Muscle of leg (tissue), 11 donors: ENCODE measurements around the gene CEP97. TPM values are rescaled to one million over a fixed set of nuclear protein-coding genes. Genes with fewer than 3 reads are reported as not detected.
"Not testable (repeated sequence)": the region's sequence is repeated elsewhere in the genome, so short reads cannot be mapped to it uniquely, and the experiment has no call there.

Experiments used
- DNase-seq: peaks from one replicate; pipeline ENCODE4 v3.0.0; 2013
- H3K27ac ChIP-seq: one replicate; pipeline ENCODE4 v1.5.1; 2013; ENCODE audit warnings: mild to moderate bottlenecking, low read length, control low read depth
- H3K27me3 ChIP-seq: one replicate; pipeline ENCODE4 v1.6.1; 2013; ENCODE audit warnings: low read length; ENCODE audit not compliant: control insufficient read depth, insufficient read depth
- H3K36me3 ChIP-seq: one replicate; pipeline ENCODE4 v1.6.1; 2013; ENCODE audit warnings: low read length; ENCODE audit not compliant: control insufficient read depth, insufficient read depth
- H3K4me1 ChIP-seq: one replicate; pipeline ENCODE4 v1.6.1; 2013; ENCODE audit warnings: low read length; ENCODE audit not compliant: control insufficient read depth, insufficient read depth
- H3K4me3 ChIP-seq: one replicate; pipeline ENCODE4 v1.5.1; 2013; ENCODE audit warnings: low read length, control low read depth
- H3K9me3 ChIP-seq: replicated peaks from 2 replicates; pipeline ENCODE4 v1.6.1; 2013; ENCODE audit warnings: low read depth, low read length; ENCODE audit not compliant: control insufficient read depth
- WGBS: methylation state at CpG from one replicate; pipeline ENCODE4 v1.1.5; 2013; ENCODE audit warnings: missing lambda C conversion rate; ENCODE audit not compliant: insufficient coverage; 5-methylcytosine and 5-hydroxymethylcytosine counted together
- polyA plus RNA-seq, 8 donors: library from polyadenylated mRNA; unstranded; fragments of 120-200 nt; gene quantifications; one replicate each; pipeline versions ENCODE4 v1.2.1 to v1.2.3, GENCODE V29; 2013; ENCODE audit warnings: inconsistent platforms in 1 of 8, low replicate concordance in 1 of 8; ENCODE audit not compliant: insufficient read length in 8 of 8, insufficient read depth in 1 of 8
- total RNA-seq: library from RNA; stranded (reverse); fragments of 120-200 nt; gene quantifications from one replicate; pipeline ENCODE4 v1.2.4, GENCODE V29; 2013

CEP97 gene
- total and polyA plus RNA-seq, 9 donors: 6.9 to 17.8 (median 10.9) TPM

DNA sequence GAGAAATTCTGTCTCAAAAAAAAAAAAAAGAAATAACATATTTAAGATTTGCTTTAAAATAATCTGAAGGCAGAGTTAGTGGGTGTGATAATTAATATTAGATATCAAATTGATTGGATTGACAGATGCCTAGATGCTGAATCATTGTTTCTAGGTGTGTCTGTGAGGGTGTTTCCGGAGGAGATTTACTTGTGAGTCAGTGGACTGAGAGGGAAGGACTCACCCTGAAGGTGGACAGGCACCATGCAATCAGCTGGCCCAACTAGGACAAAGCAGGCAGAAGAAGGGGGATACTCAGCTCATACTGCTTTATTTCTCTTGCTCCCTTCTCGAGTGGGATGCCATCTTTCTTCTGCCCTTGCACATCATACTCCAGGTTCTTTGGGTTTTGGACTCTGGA lies 21.2 kb upstream of the CEP97 start:
- no peaks in the 10 kb centered on the region for H3K36me3 ChIP-seq

DNA sequence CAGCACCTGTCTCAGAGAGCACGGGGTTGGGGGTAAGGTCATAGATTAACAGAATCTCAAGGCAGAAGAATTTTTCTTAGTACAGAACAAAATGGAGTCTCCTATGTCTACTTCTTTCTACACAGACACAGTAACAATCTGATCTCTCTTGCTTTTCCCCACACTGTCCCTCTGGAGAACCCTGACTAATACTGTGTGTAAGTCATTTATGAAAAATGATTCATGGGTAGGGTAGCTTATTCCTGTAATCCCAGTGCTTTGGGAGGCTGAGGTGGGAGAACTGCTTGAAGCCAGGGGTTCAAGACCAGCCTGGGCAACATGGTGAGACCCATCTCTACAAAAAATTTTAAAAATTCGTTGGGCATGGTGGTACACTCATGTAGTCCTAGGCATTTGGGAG lies 19.8 kb upstream of the CEP97 start:
- DNase-seq, H3K9me3 ChIP-seq, H3K4me1 ChIP-seq, H3K4me3 ChIP-seq, H3K36me3 ChIP-seq, H3K27ac ChIP-seq, H3K27me3 ChIP-seq: not testable (repeated sequence)
- 40% methylated on average over 2 of the region's 2 CpGs for WGBS

More for the DNA sequence above, 21.2 kb upstream of the CEP97 start:
- Histone ChIP-seq H3K9me3 (no peaks in the 10 kb centered on the region), H3K4me1 (no peaks in the 10 kb centered on the region), H3K4me3 (no peak overlapping the region), H3K27me3 (no peaks in the 10 kb centered on the region), H3K27ac (no peak overlapping the region)
- DNase-seq: no peak
- WGBS: 80% methylated on average over 1 of the region's 2 CpGs

DNA sequence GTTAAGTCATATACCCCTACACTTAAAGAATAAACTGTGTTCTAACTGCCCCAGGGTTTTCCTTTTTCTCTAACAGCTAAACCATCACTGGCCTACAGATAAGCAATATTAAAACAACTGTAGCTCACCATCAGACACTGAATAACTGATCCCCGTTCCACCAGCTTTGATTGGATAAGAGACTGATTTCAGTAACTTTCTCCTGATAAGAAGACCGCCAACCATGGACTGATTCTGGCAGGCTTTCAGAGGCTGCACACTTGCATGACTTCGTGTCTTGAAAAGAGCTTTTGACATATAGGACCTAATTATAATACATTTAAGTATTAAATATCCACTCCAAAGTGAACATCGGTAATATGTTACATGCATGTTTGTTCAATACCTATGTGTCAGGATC lies 15.3 kb upstream of the CEP97 start:
- Histone ChIP-seq H3K4me3 (no peak overlapping the region), H3K27ac (no peak overlapping the region), H3K9me3 (no peaks in the 10 kb centered on the region), H3K4me1 (no peaks in the 10 kb centered on the region), H3K27me3 (no peaks in the 10 kb centered on the region), H3K36me3 (no peaks in the 10 kb centered on the region)
- WGBS: no CpG with 5 or more reads among the region's 4 CpGs
- no peak for DNase-seq

DNA sequence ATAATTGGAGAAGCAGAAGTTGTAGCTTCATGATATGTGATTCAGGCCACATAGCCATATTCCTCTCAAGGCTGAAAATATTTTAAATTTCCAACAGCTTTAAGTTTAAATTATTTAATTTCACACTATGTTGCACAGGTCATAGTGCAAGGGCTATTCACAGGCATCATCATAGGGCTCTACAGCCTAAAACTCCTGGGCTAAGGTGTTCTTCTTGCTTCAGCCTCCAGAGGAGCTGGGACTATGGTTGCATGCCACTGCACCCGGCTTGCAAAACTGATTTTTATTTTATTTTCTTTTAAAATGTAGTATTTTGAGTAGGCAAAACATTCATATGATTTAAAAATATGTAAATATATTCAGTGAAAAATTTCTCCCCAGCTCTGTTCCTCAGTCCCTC lies 6.0 kb upstream of the CEP97 start:
- no peaks in the 10 kb centered on the region for H3K36me3 ChIP-seq
- H3K4me1 ChIP-seq: peaks cover 5% of the 10 kb centered on the region
- H3K4me3 ChIP-seq: no peak overlapping the region
- no peak for DNase-seq
- H3K9me3 ChIP-seq: no peaks in the 10 kb centered on the region
- no peak overlapping the region for H3K27ac ChIP-seq
- H3K27me3 ChIP-seq: no peaks in the 10 kb centered on the region
- WGBS: no CpG with 5 or more reads among the region's 1 CpG

DNA sequence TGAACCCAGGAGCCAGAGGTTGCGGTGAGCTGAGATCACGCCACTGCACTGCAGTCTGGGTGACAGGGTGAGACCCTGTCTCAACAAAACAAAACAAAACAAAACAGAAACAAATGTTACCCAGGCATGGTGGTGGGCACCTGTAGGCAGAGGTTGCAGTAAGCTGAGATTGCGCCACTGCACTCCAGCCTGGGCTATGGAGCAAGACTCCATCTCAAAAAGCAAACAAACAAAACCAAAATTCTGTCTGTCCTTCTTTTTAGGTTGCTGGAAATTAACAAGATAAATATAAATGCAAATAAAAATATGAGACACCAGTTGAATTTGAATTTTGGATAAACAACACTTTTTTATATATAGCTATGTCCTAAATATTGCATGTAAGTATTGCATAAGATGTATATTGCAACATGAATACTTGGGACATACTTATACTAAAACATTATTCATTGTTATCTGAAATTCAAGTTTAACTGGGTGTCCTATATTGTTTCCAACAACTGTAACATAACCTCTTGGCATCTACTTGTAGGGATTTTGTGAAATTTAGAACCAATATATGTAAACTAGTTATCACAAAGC lies 4.7 kb upstream of the CEP97 start:
- H3K4me1 ChIP-seq: peaks cover 7% of the 10 kb centered on the region
- H3K27me3 ChIP-seq: no peaks in the 10 kb centered on the region
- no peak overlapping the region for H3K27ac ChIP-seq
- DNase-seq: no peak
- no peaks in the 10 kb centered on the region for H3K9me3 ChIP-seq
- no CpG with 5 or more reads among the region's 3 CpGs for WGBS
- H3K36me3 ChIP-seq: no peaks in the 10 kb centered on the region
- no peak overlapping the region for H3K4me3 ChIP-seq

DNA sequence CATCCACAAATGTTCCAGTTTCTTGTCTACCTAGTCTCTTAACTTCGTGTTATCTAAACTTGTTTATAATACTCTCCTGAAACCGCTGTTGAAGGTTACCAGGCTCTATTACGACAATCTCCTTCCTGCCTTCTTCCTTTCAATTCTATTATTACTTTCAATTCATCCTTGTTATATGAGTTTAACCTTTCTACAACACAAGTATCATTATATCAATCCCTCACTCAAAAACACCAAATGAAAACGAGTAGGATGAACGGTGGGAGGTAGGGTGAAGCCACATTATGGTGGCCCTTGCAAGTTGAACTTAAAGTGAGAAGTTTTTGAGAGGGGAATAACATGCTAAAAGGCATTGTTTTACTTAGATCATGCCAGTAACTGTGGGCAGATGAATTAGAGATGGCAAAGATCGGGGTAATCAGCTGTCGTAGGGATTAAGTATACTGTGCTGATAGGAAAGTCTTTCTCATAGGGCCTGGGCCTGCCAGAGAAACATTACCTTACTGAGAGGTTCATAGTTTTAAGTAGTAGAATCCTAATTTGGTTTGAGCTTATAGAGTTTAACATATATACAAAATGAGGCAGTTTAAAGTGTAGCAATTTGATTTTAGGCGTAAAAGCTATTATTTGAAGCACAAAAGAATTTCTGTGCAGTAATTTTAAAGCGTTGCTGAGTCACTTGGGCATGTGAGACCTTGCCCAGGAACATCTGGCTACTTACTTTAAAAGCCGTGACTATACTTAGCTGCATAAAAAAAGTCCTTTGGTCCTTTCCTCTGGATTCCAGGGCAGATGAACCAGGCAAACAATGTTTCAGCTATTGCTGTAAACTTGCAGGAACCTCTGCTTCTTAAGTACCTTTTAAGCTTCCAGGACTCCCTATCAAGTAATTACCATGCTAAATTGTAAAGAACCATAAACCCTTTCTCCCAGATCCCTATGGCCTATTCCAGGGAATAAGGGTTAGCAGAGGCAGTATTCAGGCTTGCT lies 3.3 kb upstream of the CEP97 start:
- Histone ChIP-seq H3K4me3 (no peak overlapping the region), H3K27ac (peak overlapping the region; percentile 56), H3K4me1 (peaks cover 11% of the 10 kb centered on the region), H3K9me3 (no peaks in the 10 kb centered on the region), H3K36me3 (no peaks in the 10 kb centered on the region), H3K27me3 (no peaks in the 10 kb centered on the region)
- peak; percentile 48 for DNase-seq
- 64% methylated on average over 8 of the region's 10 CpGs for WGBS

DNA sequence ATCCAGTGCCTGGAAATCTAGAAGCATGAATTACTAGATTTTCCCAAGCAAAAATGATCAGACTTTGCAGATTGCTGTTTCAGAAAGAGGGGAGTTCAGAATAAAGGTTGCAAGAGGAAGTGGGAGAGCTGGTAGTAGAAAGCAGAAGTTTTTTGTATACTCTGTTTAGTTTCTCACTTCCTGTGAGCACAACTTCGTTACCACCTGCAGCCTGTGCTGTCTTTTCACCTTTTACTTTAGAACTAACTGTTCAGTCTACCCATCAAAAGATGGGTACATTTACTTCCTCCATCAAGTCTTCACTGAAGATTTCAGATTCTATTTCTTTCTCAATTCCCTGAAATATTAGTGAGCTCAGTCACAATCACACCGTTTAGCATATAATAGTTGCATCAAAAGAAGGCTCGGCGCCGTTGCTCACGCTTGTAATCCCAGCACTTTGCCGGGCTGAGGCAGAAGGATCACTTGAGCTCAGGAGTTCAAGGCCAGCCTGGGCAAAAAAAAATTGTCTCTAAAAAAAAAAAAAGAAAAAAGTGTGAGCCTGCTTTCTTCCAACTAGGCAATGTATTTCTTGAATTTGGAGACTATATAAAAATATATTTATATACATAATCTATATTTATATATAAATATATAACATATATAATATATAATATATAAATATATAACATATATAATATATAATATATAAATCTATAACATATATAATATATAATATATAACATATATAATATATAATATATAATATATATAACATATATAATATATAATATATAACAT lies 1.8 kb upstream of the CEP97 start:
- peak overlapping the region; percentile 11 for H3K27ac ChIP-seq
- WGBS: 83% methylated on average over 2 of the region's 7 CpGs

DNA sequence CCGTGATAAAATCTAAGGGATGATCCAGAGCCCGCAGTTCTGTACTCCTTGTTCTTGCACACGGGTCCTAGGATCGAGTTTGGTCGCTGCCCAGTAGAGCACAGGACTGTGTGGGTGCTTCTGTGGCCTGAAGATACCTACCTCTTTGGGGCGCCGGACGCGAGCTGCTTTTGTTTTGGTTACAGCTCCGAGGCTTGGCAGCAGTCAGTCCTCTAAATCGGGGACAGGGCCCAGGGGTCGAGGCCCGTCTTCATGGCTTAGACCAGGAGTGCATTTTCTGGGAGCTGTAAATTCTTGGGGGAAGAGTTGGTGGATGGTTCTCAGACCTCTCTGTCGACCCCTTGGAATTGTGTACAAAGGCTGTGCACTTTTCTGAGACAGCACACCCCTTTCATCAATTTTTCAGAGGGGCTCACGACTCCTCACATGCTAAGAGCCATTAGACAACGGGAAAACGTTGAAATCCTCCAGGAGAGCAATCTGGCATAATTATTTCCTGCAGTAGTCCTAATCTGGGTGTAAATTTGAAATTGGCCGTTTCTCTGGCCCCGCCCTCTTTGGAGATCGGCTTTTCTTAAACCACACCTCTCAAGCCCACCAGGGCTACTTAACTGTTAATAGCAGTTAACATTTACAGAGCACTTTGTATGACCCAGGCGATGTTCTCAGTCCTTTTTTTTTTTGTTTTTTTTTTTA lies 928 bp downstream of the CEP97 start:
- H3K36me3 ChIP-seq: peaks cover 16% of the 10 kb centered on the region
- peaks cover 11% of the 10 kb centered on the region for H3K4me1 ChIP-seq
- DNase-seq: peak; percentile 64
- WGBS: 0% methylated on average over 14 of the region's 21 CpGs
- H3K27ac ChIP-seq: peak overlapping the region; percentile 94
- no peaks in the 10 kb centered on the region for H3K9me3 ChIP-seq
- no peaks in the 10 kb centered on the region for H3K27me3 ChIP-seq
- H3K4me3 ChIP-seq: peak overlapping the region; percentile 84

More for the DNA sequence above, 1.8 kb upstream of the CEP97 start:
- no peak overlapping the region for H3K4me3 ChIP-seq
- H3K9me3 ChIP-seq: no peaks in the 10 kb centered on the region
- no peaks in the 10 kb centered on the region for H3K27me3 ChIP-seq
- no peaks in the 10 kb centered on the region for H3K36me3 ChIP-seq
- DNase-seq: no peak
- peaks cover 11% of the 10 kb centered on the region for H3K4me1 ChIP-seq

DNA sequence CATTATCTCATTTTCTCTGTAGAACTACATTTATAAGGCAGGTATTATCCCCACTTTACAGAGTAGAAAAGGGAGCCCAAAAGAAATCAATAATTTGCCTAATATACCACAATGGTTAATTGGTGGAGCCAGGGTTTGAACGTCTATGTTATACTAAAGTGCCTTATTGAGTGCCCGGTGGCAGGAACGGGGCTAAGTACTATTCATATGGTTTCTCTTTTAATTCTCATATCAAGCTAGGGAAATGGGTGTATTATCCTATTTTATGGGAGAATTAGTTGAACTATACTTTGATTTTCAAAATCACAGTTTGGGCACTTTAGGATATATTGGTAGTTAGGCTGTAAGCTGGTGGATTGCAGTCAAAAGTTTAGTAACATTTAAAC lies 1.5 kb downstream of the CEP97 start:
- H3K4me3 ChIP-seq: peak overlapping the region; percentile 84
- no peak for DNase-seq
- H3K27me3 ChIP-seq: no peaks in the 10 kb centered on the region
- H3K4me1 ChIP-seq: peaks cover 11% of the 10 kb centered on the region
- WGBS: no CpG with 5 or more reads among the region's 3 CpGs
- no peaks in the 10 kb centered on the region for H3K9me3 ChIP-seq
- H3K36me3 ChIP-seq: peaks cover 16% of the 10 kb centered on the region
- no peak overlapping the region for H3K27ac ChIP-seq
